ENCODE data around the gene PRAC2.

Gene PRAC2

DNA sequence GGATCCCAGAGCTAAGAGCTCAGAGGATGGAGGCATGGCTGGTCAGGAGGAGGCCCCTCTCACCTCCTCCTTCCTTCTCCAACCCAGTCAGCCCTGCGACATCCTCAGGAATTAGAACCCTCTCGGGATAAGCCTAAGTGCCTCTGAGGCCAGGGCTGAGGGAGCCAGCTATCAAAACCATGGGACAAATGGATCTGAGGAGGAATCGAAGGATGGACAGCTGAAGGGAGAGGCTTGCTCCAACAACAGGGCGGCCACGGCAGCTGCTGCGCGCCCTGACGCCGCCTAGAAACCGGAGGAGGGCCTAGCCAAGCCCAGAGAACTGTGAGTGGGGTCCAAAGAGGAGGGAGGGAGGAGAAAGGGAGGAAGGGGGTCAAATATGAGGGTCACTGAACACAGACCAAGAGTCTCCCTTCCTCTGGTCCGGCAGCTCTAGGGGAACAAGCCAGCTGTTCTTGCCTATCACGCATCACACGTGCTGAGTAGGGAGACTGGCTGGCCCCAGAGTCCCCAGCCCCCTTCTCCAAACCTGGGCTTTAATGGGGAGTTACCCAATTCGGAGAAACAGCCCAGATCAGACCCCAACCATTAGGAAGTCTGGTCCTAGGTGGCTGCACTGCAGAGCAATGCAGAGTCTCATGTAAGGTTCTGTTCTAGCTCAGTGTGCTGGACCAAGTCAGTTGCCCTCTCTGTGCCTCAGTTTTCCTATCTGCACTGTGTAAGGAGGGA, 11.5 kb downstream of the PRAC2 start:
- DNase-seq, result no peak

DNA sequence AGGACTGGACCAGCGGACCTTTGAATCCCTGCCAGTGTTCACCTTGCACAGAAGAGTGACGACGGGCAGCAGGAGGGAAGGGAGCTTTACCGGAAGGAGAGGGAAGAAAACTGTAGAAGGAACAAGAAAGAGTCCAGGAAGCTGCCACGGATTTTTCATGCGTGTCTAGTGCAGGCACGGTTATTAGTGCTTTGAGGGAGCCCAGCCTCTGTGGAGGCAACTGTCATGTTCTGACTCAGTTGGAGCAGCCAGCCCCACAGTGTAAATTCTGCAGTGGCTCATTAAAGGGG, 12.0 kb downstream of the PRAC2 start:
- no peak for DNase-seq

DNA sequence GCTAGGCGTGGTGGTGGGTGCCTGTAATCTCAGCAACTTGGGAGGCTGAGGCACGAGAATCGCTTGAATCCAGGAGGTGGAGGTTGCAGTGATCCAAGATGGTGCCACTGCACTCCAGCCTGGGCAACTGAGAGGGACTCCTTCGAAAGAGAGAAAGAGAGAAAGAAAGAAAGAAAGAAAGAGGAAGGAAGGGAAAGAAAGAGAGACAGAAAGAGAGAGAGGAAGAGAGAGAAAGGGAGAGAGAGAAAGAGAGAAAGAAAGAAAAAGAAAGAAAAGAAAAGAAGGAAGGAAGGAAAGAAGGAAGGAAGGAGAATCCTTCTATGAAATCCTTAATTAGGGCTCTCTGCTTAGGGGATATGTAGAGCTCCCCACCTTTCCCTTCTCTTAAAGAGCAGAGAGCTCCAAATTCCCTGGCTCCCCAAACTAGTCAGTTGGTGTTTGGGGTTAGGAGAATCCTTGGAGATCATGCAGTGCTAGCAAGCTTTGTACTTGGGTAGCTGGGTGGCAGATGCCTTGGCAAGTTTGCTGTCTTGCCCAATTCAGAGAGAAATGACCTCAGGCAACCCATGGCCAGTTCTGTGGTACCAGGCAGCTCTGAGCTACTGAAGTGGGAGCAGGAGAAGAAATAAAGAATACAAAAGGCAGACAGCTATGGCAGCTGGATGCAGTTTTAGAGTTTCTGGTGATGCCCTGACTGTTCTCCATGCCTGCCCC, 14.5 kb downstream of the PRAC2 start:
- DNase-seq, result no peak

DNA sequence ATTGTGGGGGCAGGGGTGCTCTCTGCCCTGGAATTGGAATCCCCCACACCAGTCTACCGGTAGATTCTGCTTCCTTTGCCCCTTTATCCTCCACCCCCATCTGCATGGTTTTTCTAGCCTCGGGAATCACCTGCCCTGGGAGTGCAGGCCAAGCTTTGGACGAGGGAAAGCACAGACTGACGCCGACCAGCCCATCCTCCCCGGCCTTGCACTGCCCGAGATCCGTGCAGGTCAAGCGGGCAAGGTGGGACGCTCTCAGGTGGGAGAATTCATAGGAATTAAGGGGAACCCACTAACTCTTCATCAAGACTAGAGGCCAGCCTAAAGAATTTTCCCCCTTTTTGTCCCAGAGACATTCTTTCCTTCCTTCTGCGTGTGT, 15.4 kb downstream of the PRAC2 start:
- no peak for DNase-seq

DNA sequence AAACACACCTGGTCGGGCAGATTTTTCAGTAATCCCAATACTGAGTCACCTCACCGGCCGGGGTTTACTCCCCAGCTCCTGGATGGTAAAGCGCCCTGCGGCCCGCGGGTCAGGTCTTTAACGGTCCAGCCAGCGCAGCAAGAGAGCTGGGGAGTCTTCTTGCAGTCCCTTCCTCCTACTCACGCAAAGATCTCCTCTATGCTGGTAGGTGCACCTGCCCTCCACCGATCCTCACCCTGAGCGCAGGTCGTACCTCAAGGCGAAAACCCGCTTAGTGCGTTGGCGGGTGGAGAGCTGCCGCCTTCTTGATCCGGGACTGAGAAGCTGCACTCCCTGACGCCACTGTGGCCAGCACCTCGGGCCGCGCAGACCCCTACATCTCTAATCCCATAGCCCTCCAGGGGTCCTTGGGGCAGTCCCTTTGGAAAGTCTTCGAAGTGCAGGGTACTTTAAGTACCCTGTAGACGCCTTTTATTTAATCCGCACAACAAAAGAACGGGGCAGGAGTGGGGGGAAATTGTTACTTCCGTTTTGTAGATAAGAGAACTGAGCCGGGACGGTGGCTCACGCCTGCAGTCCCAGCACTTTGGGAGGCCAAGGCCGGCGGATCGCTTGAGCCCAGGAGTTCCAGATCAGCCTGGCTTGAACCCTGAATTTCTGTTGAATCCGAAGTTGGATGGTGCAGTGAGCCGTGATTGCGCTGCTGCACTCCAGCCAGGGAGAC, 16.0 kb downstream of the PRAC2 start:
- no peak for DNase-seq

DNA sequence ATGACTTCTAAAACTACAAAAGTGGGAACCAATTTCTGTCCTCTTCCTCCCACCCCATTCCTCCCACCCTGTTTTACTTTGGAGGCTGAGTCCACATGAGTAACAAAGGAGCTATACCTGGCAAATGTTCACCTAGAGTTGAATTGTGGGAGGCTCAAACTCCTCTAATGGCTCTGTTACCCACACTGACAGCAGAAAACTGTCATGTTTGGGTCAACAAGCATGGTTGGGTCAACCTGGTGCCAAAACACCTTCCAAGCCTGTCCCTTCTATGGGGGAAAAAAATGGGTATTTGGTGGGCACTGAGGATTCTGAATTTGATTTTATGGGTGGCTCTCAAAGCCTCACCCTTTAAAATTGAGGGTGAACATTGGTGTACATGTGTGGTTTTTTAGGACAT, 17.6 kb downstream of the PRAC2 start:
- no peak for DNase-seq

DNA sequence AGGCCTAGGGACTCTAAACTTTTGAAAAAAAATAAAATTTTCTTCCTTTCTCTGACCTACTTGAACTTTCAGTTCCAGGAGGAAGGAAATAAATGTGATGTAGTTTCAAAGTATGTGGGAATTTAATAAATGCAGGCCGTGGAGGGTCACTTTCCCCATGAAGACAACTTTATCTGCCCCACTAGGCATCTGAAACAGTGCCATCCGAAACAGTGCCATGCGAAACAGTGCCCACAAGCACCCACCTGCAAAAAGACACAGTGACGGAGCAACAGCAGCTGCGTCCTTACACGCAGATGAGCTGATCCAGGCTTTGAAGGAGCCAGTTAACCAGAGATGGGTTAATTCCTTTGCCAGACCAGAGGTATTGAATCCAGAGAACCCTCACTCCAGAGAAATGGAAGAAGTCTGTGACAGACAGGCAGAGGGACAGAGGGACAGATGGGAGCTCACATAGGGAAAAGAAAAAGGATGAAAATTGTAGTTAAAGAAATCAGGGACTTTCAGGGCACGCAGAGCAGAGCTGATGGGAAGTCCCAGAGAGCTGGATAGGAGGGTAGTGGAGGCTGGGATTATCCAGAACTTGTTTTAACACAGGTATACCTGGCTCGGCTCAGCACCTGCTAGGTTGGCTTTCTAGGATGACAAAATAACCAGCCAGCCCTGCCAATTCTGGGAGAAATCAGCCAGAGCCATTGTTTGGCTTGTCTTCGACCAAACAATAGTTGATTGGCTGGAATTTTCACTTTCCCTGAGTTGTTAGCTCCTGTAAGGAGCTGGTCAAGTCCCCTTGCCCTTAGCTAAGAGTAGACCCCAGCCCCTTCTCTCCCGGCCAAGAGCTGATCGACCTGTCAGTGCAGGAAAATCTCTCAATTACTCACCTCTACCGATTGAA, 22.6 kb downstream of the PRAC2 start:
- DNase-seq, result no peak

DNA sequence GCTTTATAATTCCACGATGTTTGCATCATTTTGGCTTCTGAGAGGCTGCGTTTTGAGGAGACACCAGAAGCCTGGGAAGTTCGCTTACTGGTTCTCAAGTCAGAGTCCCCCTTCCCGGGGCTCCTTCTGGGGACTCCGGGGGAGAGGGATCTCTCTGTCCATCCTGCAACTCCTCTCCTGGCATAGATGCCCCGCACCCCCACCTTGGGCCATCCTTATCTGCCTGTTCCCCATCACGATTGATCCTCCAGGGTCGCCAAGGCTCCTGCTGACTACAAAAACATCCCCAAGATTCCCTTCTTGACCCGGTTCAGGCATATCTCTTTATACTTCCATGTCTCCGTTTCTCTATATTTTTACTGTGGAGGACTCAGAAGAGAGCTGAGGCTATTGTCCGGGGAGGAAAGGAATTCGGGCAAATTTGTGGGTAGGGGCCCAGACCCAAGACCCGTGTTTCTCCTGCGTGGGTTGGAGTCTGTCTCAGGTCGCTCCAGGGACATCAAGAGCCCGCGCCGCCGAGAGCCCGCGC, 24.0 kb downstream of the PRAC2 start:
- DNase-seq, result no peak

DNA sequence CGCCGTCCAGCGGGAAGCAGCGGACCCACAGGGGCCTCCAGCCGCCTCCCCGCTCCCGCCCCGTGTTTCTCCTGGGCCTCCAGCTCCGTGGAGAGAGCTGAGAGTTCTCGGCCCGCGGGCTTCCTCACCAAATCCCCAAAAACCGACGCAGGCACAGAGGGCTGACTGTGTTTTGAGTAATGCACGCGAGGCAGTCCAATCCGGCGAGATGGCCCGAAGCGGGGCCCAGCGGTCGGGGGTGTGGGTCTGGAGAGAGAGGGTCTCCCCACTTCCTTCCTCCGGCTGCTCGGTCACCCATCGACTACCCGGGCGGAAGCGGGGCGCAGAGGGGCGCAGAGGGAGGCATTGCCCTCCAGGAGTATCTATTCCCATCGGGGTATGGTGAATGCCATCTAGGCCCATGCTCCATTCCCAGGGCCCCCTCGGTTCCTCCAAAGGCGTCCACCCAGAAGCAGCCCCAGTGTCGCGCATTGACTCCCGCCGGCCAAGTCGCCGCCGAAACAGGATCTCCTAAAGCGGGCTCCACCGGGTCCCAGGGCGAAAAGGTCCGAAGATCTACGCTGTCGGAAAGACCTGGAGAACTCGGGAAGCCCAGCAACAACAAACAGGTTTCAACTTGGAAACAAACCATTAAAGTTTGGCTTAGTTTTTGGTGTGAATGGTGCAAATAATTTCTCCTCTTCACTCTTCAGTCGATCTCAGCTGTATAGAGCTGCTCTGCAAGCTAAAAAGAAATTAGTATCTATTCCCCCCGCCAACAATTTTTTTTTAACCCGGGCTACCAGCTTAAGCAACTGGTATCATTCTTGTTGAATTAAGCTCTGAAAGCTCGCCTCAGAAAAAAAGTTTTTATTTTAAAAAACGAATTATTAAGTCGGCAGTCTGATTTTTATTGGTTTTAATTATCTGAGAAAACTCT, 24.7 kb downstream of the PRAC2 start:
- no peak for DNase-seq

DNA sequence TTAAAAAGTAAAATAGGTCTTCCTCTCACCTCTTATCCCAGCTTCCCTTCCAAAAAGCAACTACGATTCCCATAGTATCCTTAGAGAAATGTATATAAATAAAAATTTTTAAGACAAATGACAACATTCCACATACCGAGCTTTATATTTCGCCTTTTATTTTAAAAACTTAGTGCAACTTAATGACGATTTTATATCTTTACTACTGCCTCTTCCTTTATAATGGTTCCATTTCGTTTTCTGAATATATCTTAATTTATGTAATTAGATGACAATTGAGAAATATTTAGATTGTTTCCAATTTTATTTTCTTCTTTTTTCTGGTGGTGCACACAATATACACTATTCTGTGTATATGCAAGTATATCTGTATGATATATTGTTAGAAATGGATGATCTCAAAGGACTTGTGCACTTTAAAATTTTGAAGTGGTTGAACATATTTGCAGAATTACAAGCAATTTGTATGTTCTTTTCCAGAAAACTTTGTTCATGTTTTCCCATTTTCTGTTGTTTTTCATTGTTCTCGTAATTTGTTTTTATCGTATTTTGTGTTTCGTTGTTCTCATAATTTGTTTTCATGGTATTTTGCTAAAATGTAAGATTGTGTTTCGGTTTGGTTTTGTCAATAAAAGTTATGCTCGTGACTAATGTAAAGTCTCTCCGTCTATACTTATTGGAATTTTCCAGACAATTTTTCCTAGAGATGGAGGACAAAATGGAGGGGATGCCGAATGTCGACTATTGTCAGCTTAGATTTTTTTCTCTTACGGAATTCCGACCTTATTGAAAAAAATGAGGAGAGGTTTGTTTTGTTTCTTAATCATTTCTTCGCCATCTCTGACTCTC, 26.0 kb downstream of the PRAC2 start:
- no peak for DNase-seq

DNA sequence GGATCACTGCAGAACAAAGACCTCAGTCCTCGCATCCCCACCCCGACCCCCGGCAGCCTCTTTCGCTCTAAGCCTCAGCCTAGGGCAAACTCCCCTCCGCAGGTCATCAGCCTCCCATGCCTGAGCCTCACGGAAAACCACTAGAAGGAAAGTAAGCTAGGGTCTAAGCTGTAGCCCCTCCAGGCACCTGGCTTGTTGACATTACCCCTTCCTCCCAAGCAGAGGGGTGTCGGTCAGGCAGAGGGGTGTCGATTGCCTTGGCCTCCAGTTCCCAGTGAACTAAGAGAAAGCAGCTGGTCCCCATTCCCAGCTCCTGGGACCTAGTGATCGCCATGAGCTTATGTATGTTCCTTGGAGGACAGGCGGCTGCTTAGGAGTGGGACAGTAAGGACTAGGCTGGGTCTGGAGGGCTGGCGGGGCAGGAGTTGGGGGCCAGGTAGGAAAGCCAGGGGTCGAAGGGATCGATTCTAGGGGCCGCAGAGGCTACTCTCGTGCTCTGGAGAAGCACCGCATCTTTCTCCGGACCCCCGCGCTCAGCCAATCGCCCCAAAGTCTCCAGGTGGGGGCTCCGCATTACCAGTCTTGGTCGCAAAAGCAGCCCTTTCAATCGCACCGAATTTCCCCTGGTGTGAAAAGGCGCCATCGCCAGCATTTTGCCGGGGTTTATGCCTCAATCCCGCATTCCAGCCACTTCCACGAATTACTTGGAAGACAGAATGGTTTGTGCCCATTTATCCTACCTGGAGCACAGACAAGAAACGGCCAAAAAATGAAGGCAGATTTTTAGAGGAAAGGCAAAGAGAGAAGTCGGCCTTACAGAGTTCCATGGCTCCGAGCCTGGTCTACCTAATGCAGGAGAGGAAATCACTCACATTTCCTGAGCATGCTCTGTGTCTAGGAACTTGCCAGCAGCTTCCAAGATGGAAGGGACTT, 26.9 kb downstream of the PRAC2 start:
- no peak for DNase-seq

DNA sequence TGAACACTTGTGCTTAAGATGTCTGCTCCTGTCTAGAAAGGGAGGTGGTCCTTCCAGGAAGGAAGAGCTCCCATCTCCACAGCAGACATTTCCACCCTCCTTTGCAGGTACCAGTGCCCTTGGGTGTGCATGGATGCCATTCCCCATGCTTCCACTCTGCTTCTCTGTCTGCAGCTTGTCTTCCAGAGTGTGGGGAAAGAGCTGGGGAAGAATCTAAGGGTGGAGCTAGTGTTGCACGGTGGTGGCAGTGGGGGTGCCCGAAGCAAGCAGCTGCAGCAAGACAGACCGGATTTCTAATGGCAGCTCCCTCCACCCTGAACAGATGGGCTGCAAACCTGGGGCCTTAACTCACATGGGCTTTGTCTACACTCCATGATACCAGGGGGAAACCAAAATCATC, 28.2 kb downstream of the PRAC2 start:
- no peak for DNase-seq

DNA sequence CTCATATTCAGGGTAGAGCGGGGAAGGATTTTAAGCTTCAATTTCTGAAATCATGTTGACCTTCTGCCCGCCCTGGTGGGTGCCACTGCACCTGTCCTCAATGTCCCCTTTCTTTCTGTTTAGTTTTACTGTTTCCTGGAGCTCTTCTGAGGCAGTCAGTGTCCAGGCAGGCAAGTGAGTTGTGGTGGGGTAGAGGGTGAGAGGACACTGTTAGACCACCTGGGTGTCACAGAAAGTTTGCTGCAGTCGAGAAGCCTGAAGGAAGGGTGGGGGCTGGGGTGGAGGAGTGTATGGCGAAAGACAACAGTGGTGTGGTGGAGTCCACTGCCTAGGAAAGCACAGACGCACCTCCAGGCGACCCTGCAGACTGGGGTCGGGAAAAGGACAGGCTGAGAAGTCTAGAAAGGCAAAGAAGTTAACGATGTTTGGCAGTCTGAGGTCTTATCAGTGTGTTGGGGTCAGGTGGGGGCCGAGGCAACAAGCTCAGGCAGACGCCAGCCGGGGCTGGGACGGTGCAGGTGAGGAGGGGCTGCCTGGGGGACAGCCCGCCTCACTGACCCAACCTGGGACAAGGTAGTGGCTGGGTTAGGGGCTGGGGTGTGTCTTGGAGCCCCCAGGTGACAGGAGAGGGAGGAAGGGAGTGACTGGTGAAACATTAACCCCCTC, 28.9 kb downstream of the PRAC2 start:
- no peak for DNase-seq

DNA sequence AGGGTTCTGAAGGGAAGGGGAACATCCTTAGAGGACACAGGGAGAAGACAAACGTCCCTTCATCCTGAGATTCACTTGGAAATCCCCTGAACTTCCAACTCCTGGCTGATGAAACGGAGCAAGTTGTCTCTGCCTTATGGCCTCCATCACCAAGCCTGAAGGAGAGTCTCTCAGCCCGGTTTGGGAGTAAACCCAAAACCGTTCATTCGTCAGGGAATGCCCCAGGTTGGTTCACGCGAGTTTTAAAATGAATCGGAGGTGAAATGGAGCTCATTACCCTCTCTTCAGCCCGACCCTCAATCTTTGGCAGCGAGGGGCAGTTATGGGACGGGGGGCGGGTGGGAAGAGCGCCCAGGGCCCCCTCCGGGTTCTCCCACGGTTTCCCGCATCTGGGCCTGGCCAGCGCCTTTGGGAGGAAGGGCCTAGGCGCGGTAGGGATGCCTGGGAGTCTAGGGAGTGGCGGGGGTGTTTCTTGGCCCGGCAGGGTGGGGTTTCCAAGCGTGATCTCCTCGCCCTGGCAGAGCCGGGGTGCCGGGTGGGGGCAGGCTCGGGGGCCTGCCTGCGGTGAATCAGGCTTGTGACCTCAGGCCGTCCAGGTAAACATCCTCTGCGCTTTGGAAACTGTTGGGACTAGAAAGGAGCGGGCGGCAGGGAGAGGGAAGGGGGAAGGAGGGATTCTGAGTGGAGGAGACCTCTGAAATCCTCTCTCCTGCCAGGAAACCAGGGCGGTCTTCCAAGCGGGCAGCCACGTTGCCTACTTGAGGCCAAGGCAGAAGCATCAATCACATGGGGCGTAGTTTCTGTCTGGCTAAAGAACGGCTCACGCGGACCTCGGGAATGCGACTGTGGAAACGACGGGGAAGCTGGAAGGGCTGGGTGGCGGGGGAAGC, 29.7 kb downstream of the PRAC2 start:
- DNase-seq, result no peak

DNA sequence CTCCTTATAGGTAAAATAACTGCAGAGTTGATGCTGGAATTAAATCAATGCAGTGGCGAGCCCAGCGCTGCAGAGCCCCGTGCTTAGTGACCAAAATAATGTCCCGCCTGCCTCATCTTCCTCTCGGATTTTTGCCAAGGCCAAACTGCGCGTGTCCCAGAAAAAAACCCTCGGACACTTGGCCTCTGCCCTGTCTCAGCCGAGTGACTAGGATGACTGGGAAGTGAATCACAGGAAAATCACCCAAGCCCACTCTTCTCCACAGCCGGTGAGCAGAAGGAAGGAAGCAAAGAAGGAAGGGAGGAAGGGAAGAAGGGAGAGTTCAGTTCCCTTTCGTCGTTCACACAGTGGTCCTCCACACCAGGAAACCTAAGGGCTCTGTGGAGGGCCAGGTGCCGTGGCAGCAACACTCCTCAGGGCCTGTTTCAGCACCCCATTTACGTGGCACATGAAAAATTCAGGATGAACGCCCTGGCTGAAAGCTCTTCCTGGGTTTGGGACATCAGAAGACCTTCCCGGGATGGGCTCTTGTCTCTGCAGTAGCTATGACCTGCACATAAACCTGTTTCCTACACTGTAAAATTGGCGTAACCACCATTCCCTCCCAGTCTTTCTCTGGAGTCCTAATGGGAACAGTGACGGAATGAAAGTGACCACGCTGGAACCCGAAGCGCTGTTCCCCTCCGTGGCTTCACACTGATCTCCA, 31.0 kb downstream of the PRAC2 start:
- DNase-seq, result no peak

DNA sequence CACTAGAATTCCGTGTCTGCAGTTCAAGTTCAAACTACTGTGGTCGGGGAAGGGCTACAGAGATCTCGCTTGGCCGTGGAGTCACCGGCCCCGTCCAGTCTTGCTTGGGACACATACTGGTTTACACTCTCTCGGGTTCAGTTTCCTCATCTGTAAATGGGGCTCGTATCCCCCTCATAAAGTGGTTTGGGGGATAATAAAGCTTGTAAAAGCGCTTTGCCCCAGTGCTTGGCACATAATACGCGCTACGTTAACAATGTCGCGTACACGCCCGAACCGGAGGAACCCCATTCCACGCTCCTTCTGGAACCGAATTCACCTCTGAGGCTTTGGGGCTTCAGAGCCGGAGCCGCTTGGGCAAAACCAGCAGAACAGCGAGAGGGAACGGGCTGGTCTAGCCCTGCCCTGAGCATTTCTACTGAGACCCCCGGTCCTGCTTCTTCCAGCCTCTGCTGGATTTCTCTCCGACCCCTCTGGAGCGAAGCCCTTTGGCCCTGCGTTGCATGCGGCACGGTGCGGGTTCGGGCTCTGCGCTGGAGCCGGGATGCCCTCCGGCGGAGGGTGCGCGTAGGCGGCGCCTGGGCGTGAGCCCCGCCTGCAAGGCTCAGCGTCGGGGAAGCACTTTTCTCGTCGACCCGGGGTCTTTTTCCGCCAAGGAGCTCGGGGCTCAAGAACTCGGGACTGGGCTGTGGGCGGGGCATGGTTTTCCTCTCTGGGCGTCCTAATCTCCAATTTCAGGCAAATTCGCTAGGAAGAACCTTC, 31.7 kb downstream of the PRAC2 start:
- no peak for DNase-seq

DNA sequence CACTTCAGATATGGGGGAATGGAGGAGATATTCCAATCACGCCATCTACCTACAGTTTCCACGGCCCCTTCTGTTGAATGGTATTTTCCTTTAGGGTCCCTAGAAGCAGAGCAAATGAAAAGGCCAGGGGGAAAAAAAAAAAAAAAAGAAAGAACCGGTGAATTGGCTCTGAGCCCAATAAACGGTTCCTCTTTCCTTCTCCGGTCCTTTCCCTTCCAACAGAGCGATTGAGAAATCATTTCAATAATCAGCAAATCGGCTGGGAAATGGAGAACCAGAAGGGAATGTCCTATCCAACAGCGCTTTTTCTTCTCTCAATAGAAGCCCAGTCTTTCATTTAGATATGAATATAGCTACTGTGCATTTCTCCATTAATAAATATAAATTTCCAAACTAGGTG, 32.4 kb downstream of the PRAC2 start:
- no peak for DNase-seq

Measured in activated gamma-delta T cell treated with Interleukin-2 at 50 U/mL for 16 hours (primary cell).